ENCODE data around the gene LRRC4C. TPM values are rescaled to one million over a fixed set of nuclear protein-coding genes. Genes with fewer than 3 reads are reported as not detected.

Gene LRRC4C
- total RNA-seq, 1 donor from 2014 or later = 16.9 TPM

DNA sequence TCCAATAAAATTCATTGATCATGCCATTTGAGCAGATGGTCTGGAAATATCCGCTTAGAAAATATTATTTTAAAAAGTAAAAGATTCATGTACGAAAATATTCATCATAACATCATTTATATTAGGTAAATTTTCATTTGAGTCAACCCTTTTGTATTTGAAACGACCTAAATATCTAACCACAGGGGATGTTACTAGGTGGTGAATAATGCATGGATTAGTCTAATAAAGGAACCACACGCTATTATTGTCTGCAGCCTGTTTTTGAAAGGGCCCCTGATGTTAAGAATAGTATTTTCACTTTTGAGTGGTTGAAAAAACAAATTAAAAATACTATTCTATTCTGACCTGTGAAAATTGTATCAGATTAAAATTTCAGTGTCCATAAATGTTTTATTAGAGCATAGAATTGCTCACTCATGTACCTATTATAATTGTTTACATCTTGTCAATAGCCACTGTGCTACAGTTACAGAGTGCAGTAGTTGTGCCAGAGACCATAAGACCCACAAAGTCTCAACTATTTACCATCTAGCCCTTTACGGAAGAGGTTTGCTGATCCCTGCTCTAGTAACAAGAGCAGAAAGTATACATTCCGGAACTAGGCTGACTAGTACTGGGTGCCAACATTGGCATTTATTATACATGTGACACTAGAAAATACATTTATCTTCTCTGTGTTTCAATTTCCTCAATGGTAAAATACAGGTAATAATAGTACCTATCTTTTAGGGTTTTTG is 176.1 kb downstream of the LRRC4C start:
- H3K4me3 Mint-ChIP-seq = no peak overlapping the region
- TF ChIP-seq, protein P1, sequence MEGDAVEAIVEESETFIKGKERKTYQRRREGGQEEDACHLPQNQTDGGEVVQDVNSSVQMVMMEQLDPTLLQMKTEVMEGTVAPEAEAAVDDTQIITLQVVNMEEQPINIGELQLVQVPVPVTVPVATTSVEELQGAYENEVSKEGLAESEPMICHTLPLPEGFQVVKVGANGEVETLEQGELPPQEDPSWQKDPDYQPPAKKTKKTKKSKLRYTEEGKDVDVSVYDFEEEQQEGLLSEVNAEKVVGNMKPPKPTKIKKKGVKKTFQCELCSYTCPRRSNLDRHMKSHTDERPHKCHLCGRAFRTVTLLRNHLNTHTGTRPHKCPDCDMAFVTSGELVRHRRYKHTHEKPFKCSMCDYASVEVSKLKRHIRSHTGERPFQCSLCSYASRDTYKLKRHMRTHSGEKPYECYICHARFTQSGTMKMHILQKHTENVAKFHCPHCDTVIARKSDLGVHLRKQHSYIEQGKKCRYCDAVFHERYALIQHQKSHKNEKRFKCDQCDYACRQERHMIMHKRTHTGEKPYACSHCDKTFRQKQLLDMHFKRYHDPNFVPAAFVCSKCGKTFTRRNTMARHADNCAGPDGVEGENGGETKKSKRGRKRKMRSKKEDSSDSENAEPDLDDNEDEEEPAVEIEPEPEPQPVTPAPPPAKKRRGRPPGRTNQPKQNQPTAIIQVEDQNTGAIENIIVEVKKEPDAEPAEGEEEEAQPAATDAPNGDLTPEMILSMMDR (IDR thresholded peaks at IDR 0.05; ENCODE audit: unreplicated experiment) = no peak
- H3K27ac Mint-ChIP-seq = no peak overlapping the region
- H3K9me3 Mint-ChIP-seq = no peaks in the 10 kb centered on the region
- no peaks in the 10 kb centered on the region for H3K36me3 Mint-ChIP-seq
- peaks cover 2% of the 10 kb centered on the region for H3K4me1 Mint-ChIP-seq
- DNase-seq (ENCODE audit: low spot score in 2 of 2, unreplicated experiment in 2 of 2) = no peak
- H3K27me3 Mint-ChIP-seq (ENCODE audit: low read depth) = peaks cover 7% of the 10 kb centered on the region

DNA sequence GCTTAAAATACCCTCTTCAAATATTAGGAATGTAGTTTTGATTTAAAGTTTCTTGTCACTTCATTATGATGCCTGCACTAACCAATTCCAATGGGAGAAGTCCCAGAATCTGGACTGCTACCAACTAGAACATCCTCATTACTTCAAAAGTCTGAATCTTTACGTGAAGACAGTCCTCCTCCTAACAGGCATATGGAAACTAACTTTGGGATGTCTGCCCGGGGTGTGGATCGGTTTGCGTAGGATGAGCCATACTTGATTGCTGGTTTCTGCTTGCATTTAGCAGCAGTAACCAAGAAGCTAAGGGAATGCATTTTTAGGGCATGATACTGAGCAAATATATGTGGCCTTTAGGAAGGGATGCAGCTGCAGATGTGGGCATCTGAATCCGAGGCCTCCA is 177.1 kb downstream of the LRRC4C start:
- H3K4me1 Mint-ChIP-seq = peaks cover 2% of the 10 kb centered on the region
- H3K27me3 Mint-ChIP-seq (ENCODE audit: low read depth) = peaks cover 7% of the 10 kb centered on the region
- TF ChIP-seq, protein P1 (IDR thresholded peaks at IDR 0.05; ENCODE audit: unreplicated experiment) = no peak
- no peak overlapping the region for H3K4me3 Mint-ChIP-seq
- no peak overlapping the region for H3K27ac Mint-ChIP-seq
- no peaks in the 10 kb centered on the region for H3K9me3 Mint-ChIP-seq
- no peaks in the 10 kb centered on the region for H3K36me3 Mint-ChIP-seq
- DNase-seq (ENCODE audit: low spot score in 2 of 2, unreplicated experiment in 2 of 2) = no peak

DNA sequence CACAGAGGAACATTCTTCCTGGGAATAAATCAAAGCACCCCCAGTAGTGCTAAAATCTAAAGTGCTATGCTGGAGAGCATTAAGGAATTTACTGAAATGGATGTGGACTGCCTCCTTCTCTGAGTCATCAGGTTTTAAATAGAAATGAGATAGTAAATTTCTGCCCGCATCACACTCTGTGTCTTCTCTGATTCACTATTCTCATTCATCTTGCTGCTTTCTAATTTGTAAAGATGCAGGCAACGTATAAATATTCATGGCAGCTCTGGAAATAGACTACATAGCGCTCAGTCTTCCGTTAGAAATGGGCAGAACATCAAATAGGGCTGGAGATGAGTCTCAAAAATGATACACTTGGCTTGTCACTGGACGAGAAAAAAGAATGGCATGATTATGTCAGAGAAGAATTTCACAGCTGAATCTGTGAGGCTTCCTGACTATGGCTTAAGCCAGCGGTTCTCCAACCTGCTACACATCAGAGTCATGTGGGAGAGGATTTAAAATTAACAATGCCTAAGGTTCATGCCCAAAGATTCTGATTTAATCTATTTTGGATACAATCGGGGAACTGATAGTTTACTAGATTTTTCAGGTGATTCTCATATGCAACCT is 178.2 kb downstream of the LRRC4C start:
- Mint-ChIP-seq H3K4me3 (no peak overlapping the region), H3K4me1 (peaks cover 2% of the 10 kb centered on the region), H3K36me3 (no peaks in the 10 kb centered on the region), H3K27ac (no peak overlapping the region), H3K9me3 (no peaks in the 10 kb centered on the region), H3K27me3 (ENCODE audit: low read depth) (peaks cover 10% of the 10 kb centered on the region)
- no peak for DNase-seq (ENCODE audit: low spot score in 2 of 2, unreplicated experiment in 2 of 2)
- TF ChIP-seq, protein P1 (IDR thresholded peaks at IDR 0.05; ENCODE audit: unreplicated experiment) = no peak

DNA sequence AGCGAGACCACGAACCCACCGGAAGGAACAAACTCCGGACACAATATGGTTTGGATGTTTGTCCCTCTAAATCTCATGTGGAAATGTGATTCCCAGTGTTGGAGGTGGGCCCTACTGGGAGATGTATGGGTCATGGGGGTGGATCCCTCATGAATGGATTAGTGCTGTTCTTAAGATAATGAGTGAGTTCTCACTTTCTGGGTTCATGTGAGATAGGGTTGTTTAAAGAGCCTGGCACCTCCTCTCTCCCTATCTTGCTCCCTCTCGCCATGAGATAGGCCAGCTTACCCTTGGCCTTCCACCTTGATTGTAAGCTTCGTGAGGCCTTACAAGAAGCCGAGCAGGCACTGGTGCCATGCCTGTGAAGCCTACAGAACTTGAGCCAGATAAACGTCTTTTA is 184.6 kb downstream of the LRRC4C start:
- no peak for DNase-seq (ENCODE audit: low spot score in 2 of 2, unreplicated experiment in 2 of 2)
- peaks cover 10% of the 10 kb centered on the region for H3K27me3 Mint-ChIP-seq (ENCODE audit: low read depth)
- H3K27ac Mint-ChIP-seq = no peak overlapping the region
- TF ChIP-seq, protein P1 (IDR thresholded peaks at IDR 0.05; ENCODE audit: unreplicated experiment) = no peak
- no peaks in the 10 kb centered on the region for H3K36me3 Mint-ChIP-seq
- no peaks in the 10 kb centered on the region for H3K4me1 Mint-ChIP-seq
- H3K9me3 Mint-ChIP-seq = no peaks in the 10 kb centered on the region
- no peak overlapping the region for H3K4me3 Mint-ChIP-seq

DNA sequence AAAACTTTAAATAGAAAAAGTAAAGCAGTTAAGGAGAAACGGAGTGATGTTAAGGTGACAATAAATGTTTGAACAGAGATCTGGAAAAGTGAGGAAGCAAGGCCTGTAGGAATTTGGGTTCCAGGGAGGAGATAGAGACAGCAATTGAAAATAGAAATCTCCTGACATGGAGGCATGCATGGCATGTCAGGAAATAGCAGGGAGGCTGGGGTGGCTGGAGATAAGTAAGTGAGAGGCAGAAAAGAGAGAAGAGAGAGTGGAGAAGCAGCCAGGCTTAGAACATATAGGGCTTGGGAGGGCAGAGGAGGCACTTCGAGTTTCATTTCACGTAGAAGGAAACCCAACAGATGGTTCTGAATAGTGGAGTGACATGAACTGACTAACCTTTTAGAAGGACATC is 185.5 kb downstream of the LRRC4C start:
- Mint-ChIP-seq H3K4me3 (no peak overlapping the region), H3K27me3 (ENCODE audit: low read depth) (peaks cover 11% of the 10 kb centered on the region), H3K4me1 (no peaks in the 10 kb centered on the region), H3K36me3 (no peaks in the 10 kb centered on the region), H3K27ac (no peak overlapping the region), H3K9me3 (no peaks in the 10 kb centered on the region)
- TF ChIP-seq, protein P1 (IDR thresholded peaks at IDR 0.05; ENCODE audit: unreplicated experiment) = no peak
- DNase-seq (ENCODE audit: low spot score in 2 of 2, unreplicated experiment in 2 of 2) = no peak

All from mesothelial cell of epicardium (in vitro differentiated cells).